Suprapubic skin (tissue), 4 donors: ENCODE measurements around the gene ETV1. TPM values are rescaled to one million over a fixed set of nuclear protein-coding genes. Genes with fewer than 3 reads are reported as not detected.

Experiments used
- DNase-seq, 2 donors: peaks; one replicate each; pipeline ENCODE4 v3.0.0-alpha.2; 2019; ENCODE audit warnings: low spot score in 2 of 2
- H3K27ac ChIP-seq: fragments of 200-600 bp; sonication (generic); one replicate; pipeline ENCODE4 v1.5.1; 2019
- H3K27me3 ChIP-seq: fragments of 200-600 bp; sonication (generic); one replicate; pipeline ENCODE4 v1.5.1; 2019
- H3K36me3 ChIP-seq: fragments of 200-600 bp; sonication (generic); one replicate; pipeline ENCODE4 v1.5.1; 2019
- H3K4me1 ChIP-seq: fragments of 200-600 bp; sonication (generic); one replicate; pipeline ENCODE4 v1.5.1; 2019
- H3K4me3 ChIP-seq: fragments of 200-600 bp; sonication (generic); one replicate; pipeline ENCODE4 v1.5.1; 2019; ENCODE audit warnings: mild to moderate bottlenecking
- H3K9me3 ChIP-seq: fragments of 200-600 bp; sonication (generic); one replicate; pipeline ENCODE4 v1.5.1; 2019
- EP300 ChIP-seq: sonication (generic); formaldehyde crosslinking; IDR thresholded peaks from one replicate; pipeline ENCODE4 v1.6.1; 2017; ENCODE audit warnings: antibody characterized with exemption
- POLR2A ChIP-seq, 2 donors: fragments of 450-650 bp; IDR thresholded peaks; one replicate each; pipeline ENCODE4 v1.6.1; 2017; ENCODE audit warnings: antibody characterized with exemption in 2 of 2, mild to moderate bottlenecking in 2 of 2, moderate library complexity in 2 of 2
- POLR2AphosphoS5 ChIP-seq, 3 donors: sonication (generic); formaldehyde crosslinking; IDR thresholded peaks; one replicate each; pipeline ENCODE4 v1.6.1; 2017; ENCODE audit warnings: antibody characterized with exemption in 3 of 3
- WGBS: methylation state at CpG from one replicate; pipeline ENCODE4 v1.1.5; 2018; 5-methylcytosine and 5-hydroxymethylcytosine counted together
- total RNA-seq, 4 donors: library from RNA; depleted of rRNA; stranded (reverse); fragments of >200 nt; gene quantifications; one replicate each; pipeline ENCODE4 v1.1.0, GENCODE V29; 2016
- TF ChIP-seq, protein P1 (sequence below), 2 donors: fragments of 200-600 bp in 1 of 2; fragments of 450-650 bp in 1 of 2; sonication (generic) in 1 of 2; IDR thresholded peaks; one replicate each; pipeline ENCODE4 v1.5.1; 2016 to 2019; ENCODE audit warnings: antibody characterized with exemption in 2 of 2, mild to moderate bottlenecking in 1 of 2, moderate library complexity in 1 of 2

ETV1 gene
- total RNA-seq, 4 donors from 2014 or later = 3.3 to 7.6 (median 5.3) TPM

DNA sequence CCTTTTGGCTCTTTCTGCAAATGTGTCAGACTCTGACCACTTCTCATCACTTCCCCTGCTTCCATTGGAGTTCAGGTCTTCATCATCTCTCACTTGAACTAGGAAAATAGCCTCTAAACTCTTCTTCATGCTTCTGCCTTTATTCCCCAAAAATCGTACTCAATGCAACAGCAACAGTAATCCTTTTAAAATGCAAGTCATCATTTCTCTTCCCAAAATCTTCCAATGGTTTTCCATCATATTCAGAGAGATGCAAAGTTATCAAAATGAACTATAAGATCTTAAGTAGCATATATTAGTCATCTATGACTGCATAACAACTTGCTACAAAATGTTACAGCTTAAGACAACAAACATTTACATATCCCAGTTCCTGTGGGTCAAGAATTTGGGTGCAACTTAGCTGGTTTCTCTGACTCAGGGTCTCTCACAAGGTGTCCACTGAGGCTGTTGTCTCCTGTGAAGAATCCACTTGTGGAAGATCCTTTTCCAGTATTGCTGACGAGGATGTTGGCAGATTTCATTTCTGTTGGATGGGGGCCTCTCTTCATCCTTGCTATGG, 31.0 kb upstream of the ETV1 start:
- H3K27ac ChIP-seq = no peak overlapping the region

DNA sequence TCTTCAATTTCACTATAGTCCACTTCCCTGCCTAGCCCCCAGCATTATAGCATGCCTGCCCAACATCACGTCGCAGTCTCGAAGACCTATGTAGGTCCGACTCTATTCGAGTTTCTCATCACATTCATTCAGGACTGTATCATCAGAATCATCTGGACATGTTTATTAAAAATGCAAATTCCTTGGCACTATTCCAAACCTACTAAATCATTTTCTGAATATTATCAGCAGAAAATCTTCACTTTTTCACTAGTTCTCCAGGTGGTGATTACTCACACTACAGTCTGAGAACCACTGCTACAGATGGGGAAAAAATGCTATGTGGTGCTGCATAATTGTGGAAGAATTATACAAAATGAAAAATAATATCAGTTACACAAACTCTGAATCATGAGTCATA, 29.3 kb upstream of the ETV1 start:
- H3K4me3 ChIP-seq = no peak overlapping the region
- no peak overlapping the region for H3K27ac ChIP-seq
- H3K27me3 ChIP-seq = no peaks in the 10 kb centered on the region
- no peaks in the 10 kb centered on the region for H3K36me3 ChIP-seq
- no peak for DNase-seq
- H3K4me1 ChIP-seq = no peaks in the 10 kb centered on the region
- 71% methylated on average over 5 of the region's 5 CpGs for WGBS
- no peaks in the 10 kb centered on the region for H3K9me3 ChIP-seq
- TF ChIP-seq POLR2AphosphoS5 (IDR thresholded peaks at IDR 0.05) (no peak), EP300 (no peak), POLR2A (IDR thresholded peaks at IDR 0.05) (no peak)
- TF ChIP-seq, protein P1, sequence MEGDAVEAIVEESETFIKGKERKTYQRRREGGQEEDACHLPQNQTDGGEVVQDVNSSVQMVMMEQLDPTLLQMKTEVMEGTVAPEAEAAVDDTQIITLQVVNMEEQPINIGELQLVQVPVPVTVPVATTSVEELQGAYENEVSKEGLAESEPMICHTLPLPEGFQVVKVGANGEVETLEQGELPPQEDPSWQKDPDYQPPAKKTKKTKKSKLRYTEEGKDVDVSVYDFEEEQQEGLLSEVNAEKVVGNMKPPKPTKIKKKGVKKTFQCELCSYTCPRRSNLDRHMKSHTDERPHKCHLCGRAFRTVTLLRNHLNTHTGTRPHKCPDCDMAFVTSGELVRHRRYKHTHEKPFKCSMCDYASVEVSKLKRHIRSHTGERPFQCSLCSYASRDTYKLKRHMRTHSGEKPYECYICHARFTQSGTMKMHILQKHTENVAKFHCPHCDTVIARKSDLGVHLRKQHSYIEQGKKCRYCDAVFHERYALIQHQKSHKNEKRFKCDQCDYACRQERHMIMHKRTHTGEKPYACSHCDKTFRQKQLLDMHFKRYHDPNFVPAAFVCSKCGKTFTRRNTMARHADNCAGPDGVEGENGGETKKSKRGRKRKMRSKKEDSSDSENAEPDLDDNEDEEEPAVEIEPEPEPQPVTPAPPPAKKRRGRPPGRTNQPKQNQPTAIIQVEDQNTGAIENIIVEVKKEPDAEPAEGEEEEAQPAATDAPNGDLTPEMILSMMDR (IDR thresholded peaks at IDR 0.05) = no peak

More for the DNA sequence above, 31.0 kb upstream of the ETV1 start:
- DNase-seq = no peak
- Histone ChIP-seq H3K4me3 (no peak overlapping the region), H3K27me3 (no peaks in the 10 kb centered on the region), H3K4me1 (no peaks in the 10 kb centered on the region), H3K36me3 (no peaks in the 10 kb centered on the region), H3K9me3 (no peaks in the 10 kb centered on the region)
- TF ChIP-seq, protein P1 (IDR thresholded peaks at IDR 0.05) = no peak
- TF ChIP-seq EP300 = no peak
- no peak for TF ChIP-seq POLR2A (IDR thresholded peaks at IDR 0.05)
- TF ChIP-seq POLR2AphosphoS5 (IDR thresholded peaks at IDR 0.05) = no peak
- 72% methylated on average over 2 of the region's 2 CpGs for WGBS

DNA sequence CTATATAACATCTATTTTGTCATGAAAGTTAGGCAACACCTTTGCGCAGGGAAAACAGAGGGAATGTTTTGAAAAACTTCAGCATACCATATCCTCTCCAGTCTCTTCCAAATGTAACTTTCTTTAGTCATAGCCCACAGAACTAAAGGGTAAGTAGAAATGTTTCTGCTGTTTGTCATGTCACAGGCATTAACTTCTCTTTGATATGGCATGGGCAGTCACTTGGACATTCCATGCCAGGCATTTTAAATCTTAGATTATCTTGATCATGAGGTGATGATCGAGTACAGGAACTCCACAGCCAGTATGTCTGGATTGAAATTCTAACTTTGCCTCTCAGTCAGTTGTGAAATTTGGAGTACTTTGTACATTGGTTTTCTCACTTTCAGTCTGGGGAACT, 27.5 kb upstream of the ETV1 start:
- 72% methylated on average over 2 of the region's 2 CpGs for WGBS
- Histone ChIP-seq H3K27ac (no peak overlapping the region), H3K27me3 (no peaks in the 10 kb centered on the region), H3K4me3 (no peak overlapping the region), H3K36me3 (no peaks in the 10 kb centered on the region), H3K9me3 (no peaks in the 10 kb centered on the region), H3K4me1 (no peaks in the 10 kb centered on the region)
- DNase-seq = no peak
- TF ChIP-seq POLR2AphosphoS5 (IDR thresholded peaks at IDR 0.05) (no peak), EP300 (no peak), POLR2A (IDR thresholded peaks at IDR 0.05) (no peak)
- TF ChIP-seq, protein P1 (IDR thresholded peaks at IDR 0.05) = no peak

DNA sequence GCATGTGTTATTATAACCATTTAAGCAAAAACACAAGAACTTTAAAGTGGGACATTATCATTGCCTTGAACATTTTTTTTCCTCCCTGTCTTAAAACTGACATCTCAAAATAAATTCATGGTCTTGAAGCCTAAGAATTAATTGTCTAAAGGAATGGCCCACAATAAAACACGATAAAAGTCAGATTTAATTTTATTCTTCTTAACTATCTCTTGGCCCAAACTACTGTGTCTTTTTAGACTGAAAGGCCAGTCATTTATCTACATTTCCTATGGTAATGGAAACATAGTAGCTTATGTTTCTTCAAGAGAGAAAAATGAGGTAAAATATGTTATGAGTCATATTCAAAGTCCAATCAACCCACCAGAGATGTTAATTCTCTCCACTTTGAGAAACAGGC, 24.4 kb upstream of the ETV1 start:
- 76% methylated on average over 1 of the region's 1 CpG for WGBS
- no peak for DNase-seq
- TF ChIP-seq POLR2AphosphoS5 (IDR thresholded peaks at IDR 0.05) (no peak), POLR2A (IDR thresholded peaks at IDR 0.05) (no peak), EP300 (no peak)
- TF ChIP-seq, protein P1 (IDR thresholded peaks at IDR 0.05) = no peak
- no peak overlapping the region for H3K4me3 ChIP-seq
- no peaks in the 10 kb centered on the region for H3K36me3 ChIP-seq
- H3K27me3 ChIP-seq = no peaks in the 10 kb centered on the region
- H3K9me3 ChIP-seq = no peaks in the 10 kb centered on the region
- no peaks in the 10 kb centered on the region for H3K4me1 ChIP-seq
- no peak overlapping the region for H3K27ac ChIP-seq

DNA sequence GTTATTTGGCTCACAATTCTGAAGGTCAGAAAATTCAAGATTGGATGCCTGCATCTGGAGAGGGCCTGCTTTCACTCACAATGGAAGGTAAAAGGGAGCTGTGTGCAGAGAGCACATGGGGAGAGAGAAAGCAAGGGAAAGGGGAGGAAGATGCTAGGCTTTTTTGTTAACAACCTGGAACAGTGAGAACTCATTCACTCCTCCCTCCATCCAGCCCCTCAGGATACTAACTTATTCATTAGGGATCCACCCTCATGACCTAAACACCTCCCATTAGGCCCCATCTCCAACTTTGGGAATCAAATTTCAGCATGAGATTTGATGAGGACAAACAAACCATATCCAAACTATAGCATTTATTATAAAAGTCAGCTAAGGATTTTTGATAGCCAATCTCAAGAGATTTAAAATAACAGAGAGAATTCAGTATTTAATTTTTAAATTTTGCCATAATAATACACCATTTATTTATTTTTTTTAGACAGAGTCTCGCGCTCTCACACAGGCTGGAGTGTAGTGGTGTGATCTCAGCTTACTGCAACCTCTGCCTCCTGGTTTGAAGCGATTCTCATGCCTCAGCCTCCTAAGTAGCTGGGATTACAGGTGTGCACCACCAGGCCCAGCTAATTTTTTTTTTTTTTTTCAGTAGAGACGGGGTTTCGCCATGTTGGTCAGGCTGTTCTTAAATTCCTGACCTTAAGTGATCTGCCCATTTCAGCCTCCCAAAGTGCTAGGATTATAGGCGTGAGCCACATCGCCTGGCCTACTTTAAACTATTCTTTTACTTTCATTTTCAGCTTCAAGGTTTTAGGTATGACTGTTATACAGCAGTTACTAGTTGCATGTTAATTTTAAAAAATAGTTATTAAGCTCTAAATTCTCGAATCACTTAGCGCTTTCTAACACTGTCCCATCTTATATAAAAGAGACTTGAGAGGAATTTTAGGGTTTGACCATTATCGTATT, 20.3 kb upstream of the ETV1 start:
- no peak for DNase-seq
- WGBS = 95% methylated on average over 10 of the region's 10 CpGs
- no peak overlapping the region for H3K27ac ChIP-seq
- no peaks in the 10 kb centered on the region for H3K27me3 ChIP-seq
- no peaks in the 10 kb centered on the region for H3K36me3 ChIP-seq
- TF ChIP-seq POLR2AphosphoS5 (IDR thresholded peaks at IDR 0.05) = no peak
- TF ChIP-seq EP300 = no peak
- TF ChIP-seq, protein P1 (IDR thresholded peaks at IDR 0.05) = no peak
- TF ChIP-seq POLR2A (IDR thresholded peaks at IDR 0.05) = no peak
- no peaks in the 10 kb centered on the region for H3K9me3 ChIP-seq
- no peaks in the 10 kb centered on the region for H3K4me1 ChIP-seq
- no peak overlapping the region for H3K4me3 ChIP-seq
